H9 (cell line): Measurements from ENCODE around the gene LACTB. TPM values are rescaled to one million over a fixed set of nuclear protein-coding genes. Genes with fewer than 3 reads are reported as not detected.

ENCODE experiments used
- DNase-seq: peaks from one replicate; pipeline ENCODE4 v3.0.0-alpha.2; 2017
- H2AFZ ChIP-seq: one replicate; pipeline ENCODE4 v1.6.1; 2013; ENCODE audit warnings: mild to moderate bottlenecking, low read length, control low read depth, moderate library complexity
- H2AK5ac ChIP-seq: 2 replicates; pipeline ENCODE4 v1.6.1; 2013; ENCODE audit warnings: low read length, control low read depth, mixed read lengths; ENCODE audit not compliant: insufficient read length
- H2BK120ac ChIP-seq: one replicate; pipeline ENCODE4 v1.6.1; 2013; ENCODE audit warnings: low read depth, mild to moderate bottlenecking, low read length, control low read depth, inconsistent platforms; ENCODE audit not compliant: poor library complexity, severe bottlenecking
- H2BK12ac ChIP-seq: 2 replicates; pipeline ENCODE4 v1.6.1; 2013; ENCODE audit warnings: low read length, control low read depth, mixed read lengths, low read depth; ENCODE audit not compliant: insufficient read length
- H2BK15ac ChIP-seq: 2 replicates; pipeline ENCODE4 v1.6.1; 2013; ENCODE audit warnings: low read depth, low read length, control low read depth
- H2BK20ac ChIP-seq: one replicate; pipeline ENCODE4 v1.6.1; 2013; ENCODE audit warnings: low read depth, mild to moderate bottlenecking, low read length, control low read depth, inconsistent platforms; ENCODE audit not compliant: poor library complexity, severe bottlenecking
- H2BK5ac ChIP-seq: 2 replicates; pipeline ENCODE4 v1.6.1; 2013; ENCODE audit warnings: low read length, control low read depth, mixed read lengths; ENCODE audit not compliant: insufficient read length
- H3K14ac ChIP-seq: 2 replicates; pipeline ENCODE4 v1.6.1; 2013; ENCODE audit warnings: low read length, control low read depth; ENCODE audit not compliant: insufficient read depth
- H3K18ac ChIP-seq: 2 replicates; pipeline ENCODE4 v1.6.1; 2013; ENCODE audit warnings: low read depth, mild to moderate bottlenecking, mixed read lengths, low read length, control low read depth; ENCODE audit not compliant: insufficient read length
- H3K23ac ChIP-seq: 2 replicates; pipeline ENCODE4 v1.6.1; 2013; ENCODE audit warnings: low read length, control low read depth, mixed read lengths, low read depth; ENCODE audit not compliant: insufficient read length
- H3K23me2 ChIP-seq: 2 replicates; pipeline ENCODE4 v1.6.1; 2013; ENCODE audit warnings: low read depth, mild to moderate bottlenecking, mixed read lengths, low read length, control low read depth; ENCODE audit not compliant: insufficient read length, poor library complexity, severe bottlenecking
- H3K27ac ChIP-seq: 2 replicates; pipeline ENCODE4 v1.5.1; 2013; ENCODE audit warnings: low read length, control low read depth, mixed read lengths, low read depth; ENCODE audit not compliant: insufficient read length
- H3K27me3 ChIP-seq: 2 replicates; pipeline ENCODE4 v1.6.1; 2013; ENCODE audit warnings: low read length, control low read depth, inconsistent platforms; ENCODE audit not compliant: insufficient read depth
- H3K4ac ChIP-seq: 2 replicates; pipeline ENCODE4 v1.6.1; 2013; ENCODE audit warnings: low read depth, mild to moderate bottlenecking, control low read depth, inconsistent platforms, low read length, moderate library complexity
- H3K4me1 ChIP-seq: 2 replicates; pipeline ENCODE4 v1.6.1; 2013; ENCODE audit warnings: low read length, control low read depth, inconsistent platforms; ENCODE audit not compliant: insufficient read depth
- H3K4me2 ChIP-seq: 2 replicates; pipeline ENCODE4 v1.6.1; 2013; ENCODE audit warnings: low read length, control low read depth, mixed read lengths; ENCODE audit not compliant: insufficient read length, insufficient read depth
- H3K56ac ChIP-seq: 2 replicates; pipeline ENCODE4 v1.6.1; 2013; ENCODE audit warnings: low read depth, mild to moderate bottlenecking, mixed read lengths, low read length, control low read depth; ENCODE audit not compliant: insufficient read length
- H3K79me1 ChIP-seq: 2 replicates; pipeline ENCODE4 v1.6.1; 2013; ENCODE audit warnings: low read depth, mild to moderate bottlenecking, moderate library complexity, low read length, control low read depth, inconsistent platforms; ENCODE audit not compliant: insufficient read depth, poor library complexity, severe bottlenecking
- H3K79me2 ChIP-seq: 2 replicates; pipeline ENCODE4 v1.6.1; 2013; ENCODE audit warnings: low read length, control low read depth, inconsistent platforms; ENCODE audit not compliant: insufficient read depth
- H3K9ac ChIP-seq: 2 replicates; pipeline ENCODE4 v1.6.1; 2013; ENCODE audit warnings: low read length, control low read depth, mixed read lengths; ENCODE audit not compliant: insufficient read length; ENCODE audit errors: extremely low read depth
- H3K9me3 ChIP-seq: one replicate; pipeline ENCODE4 v1.6.1; 2013; ENCODE audit warnings: low read depth, low read length, inconsistent platforms; ENCODE audit not compliant: control insufficient read depth
- H3T11ph ChIP-seq: one replicate; pipeline ENCODE4 v1.6.1; 2013; ENCODE audit warnings: mild to moderate bottlenecking, low read length, control low read depth, inconsistent platforms
- H4K20me1 ChIP-seq: one replicate; pipeline ENCODE4 v1.6.1; 2013; ENCODE audit not compliant: control insufficient read depth, insufficient read length, insufficient read depth
- H4K5ac ChIP-seq: 2 replicates; pipeline ENCODE4 v1.6.1; 2013; ENCODE audit warnings: low read depth, mild to moderate bottlenecking, mixed read lengths, low read length, control low read depth; ENCODE audit not compliant: insufficient read length
- H4K8ac ChIP-seq: replicated peaks from 2 replicates; pipeline ENCODE4 v1.6.1; 2013; ENCODE audit warnings: low read length, control low read depth, mixed read lengths, low read depth; ENCODE audit not compliant: insufficient read length
- H4K91ac ChIP-seq: 2 replicates; pipeline ENCODE4 v1.6.1; 2013; ENCODE audit warnings: low read depth, mild to moderate bottlenecking, moderate library complexity, mixed read lengths, low read length, control low read depth; ENCODE audit not compliant: insufficient read length
- H3K27ac Mint-ChIP-seq, 3 experiments: 2 replicates in 2 of 3; 3 replicates in 1 of 3; pipeline ENCODE4 v1.8.0; 2020 to 2021; ENCODE audit warnings: mixed read lengths in 3 of 3, mild to moderate bottlenecking in 1 of 3, moderate library complexity in 1 of 3
- H3K27me3 Mint-ChIP-seq: 2 replicates; pipeline ENCODE4 v1.8.0; 2021; ENCODE audit warnings: low read depth, mild to moderate bottlenecking, moderate library complexity, mixed read lengths
- H3K36me3 Mint-ChIP-seq, 3 experiments: 2 replicates in 2 of 3; 3 replicates in 1 of 3; pipeline ENCODE4 v1.8.0; 2020 to 2021; ENCODE audit warnings: low read depth in 3 of 3, mixed read lengths in 3 of 3; ENCODE audit not compliant: insufficient read depth in 1 of 3
- H3K4me1 Mint-ChIP-seq, 2 experiments: 2 replicates each; pipeline ENCODE4 v1.8.0; 2020; ENCODE audit warnings: mixed read lengths in 2 of 2
- H3K4me3 Mint-ChIP-seq, 2 experiments: 2 replicates in 1 of 2; 3 replicates in 1 of 2; pipeline ENCODE4 v1.8.0; 2020 to 2021; ENCODE audit warnings: mild to moderate bottlenecking in 2 of 2, mixed read lengths in 2 of 2, moderate library complexity in 1 of 2
- H3K9me3 Mint-ChIP-seq, 2 experiments: 2 replicates in 1 of 2; 3 replicates in 1 of 2; pipeline ENCODE4 v1.8.0; 2020; ENCODE audit warnings: mild to moderate bottlenecking in 2 of 2, mixed read lengths in 2 of 2, moderate library complexity in 1 of 2
- CTCF ChIP-seq: fragments of 200-600 bp; sonication (generic); conservative IDR thresholded peaks from 3 replicates; pipeline ENCODE4 v1.8.0; 2021; ENCODE audit warnings: antibody characterized with exemption, mild to moderate bottlenecking
- WGBS: extraction: QIAGEN DNeasy Blood & Tissue Kit; methylation state at CpG from one replicate; pipeline ENCODE4 v1.1.7; 2013; ENCODE audit warnings: missing lambda C conversion rate, low lambda C conversion rate, mixed read lengths; ENCODE audit not compliant: insufficient read length; ENCODE audit errors: extremely low coverage; 5-methylcytosine and 5-hydroxymethylcytosine counted together
- total RNA-seq: library from RNA; stranded (reverse); gene quantifications from 2 replicates; pipeline ENCODE4 v1.2.1, GENCODE V29; 2021

LACTB gene
- total RNA-seq, 1 experiment from 2014 or later = 10.3 TPM

- Histone ChIP-seq H2BK5ac (no peak overlapping the region), H2AFZ (no peak overlapping the region), H4K91ac (no peak overlapping the region), H2BK120ac (no peak overlapping the region), H4K5ac (no peak overlapping the region), H2AK5ac (no peak overlapping the region), H2BK20ac (no peak overlapping the region), H3K79me2 (no peaks in the 10 kb centered on the region), H3T11ph (no peak overlapping the region), H3K14ac (no peak overlapping the region), H3K4me1 (no peaks in the 10 kb centered on the region), H3K56ac (no peak overlapping the region), H3K79me1 (no peaks in the 10 kb centered on the region), H3K4me2 (no peak overlapping the region), H4K20me1 (no peaks in the 10 kb centered on the region), H3K4ac (no peak overlapping the region), H3K23me2 (no peaks in the 10 kb centered on the region), H3K27ac (no peak overlapping the region), H4K8ac (no peak overlapping the region), H3K9me3 (no peaks in the 10 kb centered on the region), H2BK12ac (no peak overlapping the region), H3K18ac (no peak overlapping the region), H3K9ac (no peak overlapping the region), H3K27me3 (no peaks in the 10 kb centered on the region), H2BK15ac (no peak overlapping the region), H3K23ac (no peak overlapping the region)
- no CpG with 5 or more reads among the region's 2 CpGs for WGBS
- 0 out of 4 replicates have a peak, but pooled peaks cover 0 to 5% of the 10 kb centered on the region in 2 experiments for H3K4me1 Mint-ChIP-seq
- H3K27ac Mint-ChIP-seq = no peak overlapping the region
- no peak for DNase-seq
- no peak for TF ChIP-seq CTCF
- no peak overlapping the region for H3K4me3 Mint-ChIP-seq
- H3K36me3 Mint-ChIP-seq = peaks cover 0 to 2% (median 0%) of the 10 kb centered on the region in 3 experiments; a peak in 1 of 7 replicates
- H3K9me3 Mint-ChIP-seq = peaks cover 0 to 7% of the 10 kb centered on the region in 2 experiments; a peak in 1 of 5 replicates
- H3K27me3 Mint-ChIP-seq = no peaks in the 10 kb centered on the region; the same call in none of the 2 replicates
Measured at GRCh38 chr15:63109920-63110319, 11.7 kb upstream of the LACTB start.
